GM20000 (cell line): ENCODE data around the gene SCD.

Experiments
- DNase-seq: peaks from one replicate; pipeline ENCODE4 v3.0.0; 2012; ENCODE audit warnings: low spot score
- CTCF ChIP-seq: IDR thresholded peaks from 2 replicates; pipeline ENCODE4 v1.5.1; 2012; ENCODE audit warnings: mild to moderate bottlenecking, control low read depth; ENCODE audit errors: extremely low read depth, missing control alignments

SCD gene

GRCh38 chr10:100413173-100413572 is 66.1 kb downstream of the SCD start:
- DNase-seq, result no peak
- TF ChIP-seq CTCF, result no peak
